Measurements from ENCODE around the gene MEGF10. TPM values are rescaled to one million over a fixed set of nuclear protein-coding genes. Genes with fewer than 3 reads are reported as not detected.

MEGF10 gene
- total RNA-seq, 1 experiment from 2014 or later, result 0.80 TPM

GRCh38 chr5:127439644-127440043 is 149.0 kb downstream of the MEGF10 start:
- DNase-seq (ENCODE audit: low read depth), result no peak

- DNase-seq (ENCODE audit: low read depth), result peak; percentile 46
Measured at GRCh38 chr5:127440831-127441230, 150.2 kb downstream of the MEGF10 start.

GRCh38 chr5:127441799-127442484 is 151.3 kb downstream of the MEGF10 start:
- DNase-seq (ENCODE audit: low read depth), result no peak

GRCh38 chr5:127444171-127444570 is 153.6 kb downstream of the MEGF10 start:
- no peak for DNase-seq (ENCODE audit: low read depth)

DNA sequence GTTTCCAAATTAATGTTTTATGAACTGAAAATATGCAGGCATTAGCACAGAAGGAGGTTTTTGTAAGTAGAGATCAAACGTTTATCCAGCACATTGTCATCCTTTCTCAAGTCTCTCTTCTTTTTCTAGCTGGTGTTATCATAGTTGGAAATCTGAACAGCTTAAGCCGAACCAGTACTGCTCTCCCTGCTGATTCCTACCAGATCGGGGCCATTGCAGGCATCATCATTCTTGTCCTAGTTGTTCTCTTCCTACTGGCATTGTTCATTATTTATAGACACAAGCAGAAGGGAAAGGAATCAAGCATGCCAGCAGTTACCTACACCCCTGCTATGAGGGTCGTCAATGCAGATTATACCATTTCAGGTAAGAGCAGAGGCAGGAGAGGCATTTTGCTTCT is 154.7 kb downstream of the MEGF10 start:
- no peak for DNase-seq (ENCODE audit: low read depth)

DNA sequence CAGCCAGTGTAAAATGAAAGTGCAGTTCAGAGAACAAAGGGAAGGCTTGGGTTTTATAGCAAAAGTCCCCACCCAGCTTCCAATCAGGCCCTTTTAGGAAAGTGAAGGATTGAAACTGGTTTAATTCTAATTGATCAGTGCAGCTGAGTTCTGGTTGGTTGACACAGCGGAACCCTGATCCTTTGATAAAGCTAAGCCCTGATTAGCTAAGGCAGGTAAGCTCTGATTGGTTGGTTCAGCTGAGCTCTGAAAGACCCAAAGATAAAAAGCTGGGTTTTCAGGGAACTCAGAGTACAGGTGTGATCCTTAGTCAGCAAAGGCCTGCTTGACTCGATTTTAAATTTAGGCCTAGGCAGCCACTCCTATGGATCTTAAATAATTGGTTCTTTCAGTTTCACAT is 156.0 kb downstream of the MEGF10 start:
- no peak for DNase-seq (ENCODE audit: low read depth)

DNA sequence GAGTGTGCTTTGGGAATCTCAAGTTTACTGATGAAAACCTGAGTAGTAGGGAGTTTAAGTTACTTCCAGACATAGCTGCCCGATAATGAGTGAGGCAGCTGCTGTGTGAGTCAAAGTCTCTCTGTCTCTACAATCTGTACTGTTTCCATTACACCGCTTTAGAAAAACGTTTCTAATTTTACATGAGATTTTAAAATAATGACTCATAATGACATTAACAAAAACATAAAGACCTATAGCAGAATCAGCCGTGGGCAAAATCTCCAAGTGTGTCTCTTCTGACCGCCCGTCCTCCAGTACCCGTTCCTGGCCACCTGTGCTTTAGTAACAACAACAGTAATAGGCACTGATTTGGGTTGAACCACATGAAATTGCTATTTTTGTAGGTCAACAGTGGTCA is 157.2 kb downstream of the MEGF10 start:
- DNase-seq (ENCODE audit: low read depth), result peak; percentile 57

GRCh38 chr5:127450046-127450445 is 159.4 kb downstream of the MEGF10 start:
- DNase-seq (ENCODE audit: low read depth), result no peak

DNA sequence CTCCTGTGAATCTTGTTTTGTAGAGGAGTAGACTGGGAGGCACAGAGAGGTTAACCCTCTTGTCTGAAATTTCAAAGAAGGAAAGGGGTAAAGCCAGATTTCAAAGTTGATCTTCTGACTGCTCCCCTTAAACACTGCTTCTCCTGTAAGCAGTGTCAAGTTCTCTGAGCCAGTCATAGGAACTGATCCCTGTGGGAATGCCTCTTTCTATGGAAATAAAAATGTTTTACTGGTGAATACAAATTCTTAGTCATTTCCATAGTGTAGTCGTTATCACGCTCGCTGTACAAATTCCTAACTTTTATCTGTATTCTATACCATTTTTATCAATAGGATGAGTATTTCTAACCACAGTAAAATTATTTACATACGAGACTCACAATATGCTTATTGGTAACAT is 160.5 kb downstream of the MEGF10 start:
- no peak for DNase-seq (ENCODE audit: low read depth)

DNA sequence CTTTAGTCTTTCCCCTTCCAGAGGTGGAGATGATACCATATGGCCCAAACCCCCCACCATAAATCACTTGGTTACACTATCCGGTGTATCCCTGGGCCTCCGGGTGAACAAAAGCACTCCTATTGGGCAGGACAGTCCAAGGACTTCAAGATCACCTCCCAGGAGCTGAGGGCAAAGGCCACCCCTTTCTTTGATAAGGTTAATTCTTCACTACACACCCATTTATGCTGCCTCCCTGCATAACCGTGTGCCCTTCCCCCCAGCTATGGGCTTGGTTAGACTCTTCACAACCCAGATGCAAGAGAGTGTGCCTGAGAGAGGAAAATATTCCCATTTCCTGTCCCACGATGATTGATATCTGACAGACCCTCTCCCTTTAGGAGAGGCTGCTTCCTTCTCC is 162.0 kb downstream of the MEGF10 start:
- DNase-seq (ENCODE audit: low read depth), result no peak

DNA sequence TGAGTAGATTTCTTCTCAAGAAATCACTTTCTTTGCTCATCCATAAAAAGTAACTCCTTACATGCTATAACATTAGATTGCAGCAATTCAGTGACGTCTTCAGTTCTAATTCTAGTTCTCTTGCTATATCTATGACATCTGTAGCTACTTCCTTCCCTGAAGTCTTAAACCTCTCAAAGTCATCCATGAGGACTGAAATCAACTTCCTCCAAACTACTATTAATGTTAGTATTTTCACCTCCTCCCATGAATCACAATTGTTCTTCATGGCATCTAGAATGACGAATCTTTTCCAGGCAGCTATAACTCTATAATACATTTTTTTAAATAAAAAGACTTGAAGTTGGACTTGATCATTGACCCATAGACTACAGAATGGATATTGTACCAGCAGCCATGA is 180.6 kb downstream of the MEGF10 start:
- DNase-seq (ENCODE audit: low read depth), result no peak

- no peak for DNase-seq (ENCODE audit: low read depth)
Measured at GRCh38 chr5:127472700-127473099, 182.1 kb downstream of the MEGF10 start.

- no peak for DNase-seq (ENCODE audit: low read depth)
Measured at GRCh38 chr5:127486471-127486870, 195.9 kb downstream of the MEGF10 start.

GRCh38 chr5:127492854-127493738 is 202.5 kb downstream of the MEGF10 start:
- DNase-seq (ENCODE audit: low read depth), result peak; percentile 21

DNA sequence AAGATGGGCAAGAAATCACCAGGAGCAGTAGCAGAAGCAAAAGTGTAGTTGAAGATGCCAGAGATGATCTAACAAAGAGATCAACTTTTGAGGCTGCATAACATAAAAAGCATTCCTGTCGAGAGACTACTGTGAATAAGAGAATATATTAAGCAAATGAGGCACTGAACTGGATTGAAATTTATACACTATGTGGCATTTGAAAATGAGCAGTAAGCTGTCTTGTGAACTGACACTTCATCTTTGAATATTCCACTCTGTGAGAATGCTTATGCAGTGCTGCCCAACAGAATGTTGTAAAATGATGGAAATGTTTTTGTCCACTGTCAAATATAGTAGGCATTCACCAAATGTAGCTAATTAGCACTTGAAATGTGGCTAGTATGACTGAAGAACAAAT is 208.0 kb downstream of the MEGF10 start:
- DNase-seq (ENCODE audit: low read depth), result no peak

DNA sequence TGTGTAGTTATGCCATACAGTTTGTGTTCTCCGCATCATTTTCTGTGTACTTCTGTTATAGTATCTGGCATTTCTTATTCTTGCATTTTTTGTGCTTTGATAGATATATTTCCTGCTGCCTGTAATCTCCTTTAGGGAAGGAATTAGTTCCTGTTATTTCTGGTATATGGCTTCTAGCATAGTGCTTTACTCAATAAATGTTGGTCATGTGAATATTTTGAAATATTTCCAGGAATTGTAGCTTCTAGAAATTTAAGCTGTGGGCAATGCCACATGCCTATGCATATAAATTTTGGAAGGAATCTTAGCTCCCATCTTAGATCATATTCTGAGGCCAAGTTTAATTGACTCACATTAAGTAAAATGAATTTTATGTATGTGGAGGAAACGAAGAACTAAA is 215.3 kb downstream of the MEGF10 start:
- DNase-seq (ENCODE audit: low read depth), result no peak

GRCh38 chr5:127506616-127507015 is 216.0 kb downstream of the MEGF10 start:
- no peak for DNase-seq (ENCODE audit: low read depth)

GRCh38 chr5:127508644-127509373 is 218.2 kb downstream of the MEGF10 start:
- DNase-seq (ENCODE audit: low read depth), result no peak
